Retinal pigment epithelial cell (primary cell): ENCODE results near the gene FAM222A.

Source experiments
- DNase-seq: peaks from one replicate; pipeline ENCODE4 v3.0.0-alpha.2; 2010; ENCODE audit warnings: low read depth
- H3K4me3 ChIP-seq: 2 replicates; pipeline ENCODE4 v1.5.1; 2011; ENCODE audit warnings: mild to moderate bottlenecking, low read length, control low read depth, moderate library complexity
- TF ChIP-seq, protein P1 (sequence below): conservative IDR thresholded peaks from 2 replicates; pipeline ENCODE4 v1.5.1; 2011; ENCODE audit warnings: low read depth, low read length, control low read depth, inconsistent platforms

Gene FAM222A

DNA sequence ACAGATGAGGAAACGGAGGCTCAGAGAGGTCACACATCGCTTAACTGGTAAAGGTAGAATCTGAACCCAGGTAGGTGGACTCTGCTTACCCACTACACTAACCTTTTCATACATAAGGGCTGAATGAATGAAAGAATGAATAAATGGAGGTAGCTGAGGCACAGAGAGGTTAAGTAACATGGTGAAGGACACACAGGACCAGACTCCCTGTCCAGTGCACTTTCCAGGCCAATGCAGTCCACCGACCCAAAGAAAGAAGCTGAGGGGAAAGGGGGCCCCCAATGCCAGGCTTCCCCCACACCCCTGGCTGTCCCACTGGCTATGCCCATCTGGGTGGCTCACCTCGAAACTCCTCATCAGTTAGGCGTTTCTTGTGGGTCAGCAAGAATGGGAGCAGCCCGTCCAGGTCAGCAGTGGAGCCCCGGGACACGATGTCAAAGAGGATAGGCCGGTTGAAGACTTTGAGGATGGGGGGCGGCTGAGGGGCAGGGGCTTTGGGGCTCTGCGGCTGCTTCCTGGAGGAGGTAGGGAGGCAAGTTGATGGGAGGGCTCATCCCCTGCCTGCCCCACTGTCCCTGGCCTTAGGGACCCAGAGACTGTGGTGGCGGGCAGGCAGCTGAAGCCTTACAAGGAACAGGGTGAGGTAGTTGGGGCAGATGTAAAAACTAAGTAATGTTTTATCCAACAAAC is 94.5 kb downstream of the FAM222A start:
- no peak overlapping the region for H3K4me3 ChIP-seq
- TF ChIP-seq, protein P1, sequence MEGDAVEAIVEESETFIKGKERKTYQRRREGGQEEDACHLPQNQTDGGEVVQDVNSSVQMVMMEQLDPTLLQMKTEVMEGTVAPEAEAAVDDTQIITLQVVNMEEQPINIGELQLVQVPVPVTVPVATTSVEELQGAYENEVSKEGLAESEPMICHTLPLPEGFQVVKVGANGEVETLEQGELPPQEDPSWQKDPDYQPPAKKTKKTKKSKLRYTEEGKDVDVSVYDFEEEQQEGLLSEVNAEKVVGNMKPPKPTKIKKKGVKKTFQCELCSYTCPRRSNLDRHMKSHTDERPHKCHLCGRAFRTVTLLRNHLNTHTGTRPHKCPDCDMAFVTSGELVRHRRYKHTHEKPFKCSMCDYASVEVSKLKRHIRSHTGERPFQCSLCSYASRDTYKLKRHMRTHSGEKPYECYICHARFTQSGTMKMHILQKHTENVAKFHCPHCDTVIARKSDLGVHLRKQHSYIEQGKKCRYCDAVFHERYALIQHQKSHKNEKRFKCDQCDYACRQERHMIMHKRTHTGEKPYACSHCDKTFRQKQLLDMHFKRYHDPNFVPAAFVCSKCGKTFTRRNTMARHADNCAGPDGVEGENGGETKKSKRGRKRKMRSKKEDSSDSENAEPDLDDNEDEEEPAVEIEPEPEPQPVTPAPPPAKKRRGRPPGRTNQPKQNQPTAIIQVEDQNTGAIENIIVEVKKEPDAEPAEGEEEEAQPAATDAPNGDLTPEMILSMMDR = no peak
- DNase-seq = no peak

DNA sequence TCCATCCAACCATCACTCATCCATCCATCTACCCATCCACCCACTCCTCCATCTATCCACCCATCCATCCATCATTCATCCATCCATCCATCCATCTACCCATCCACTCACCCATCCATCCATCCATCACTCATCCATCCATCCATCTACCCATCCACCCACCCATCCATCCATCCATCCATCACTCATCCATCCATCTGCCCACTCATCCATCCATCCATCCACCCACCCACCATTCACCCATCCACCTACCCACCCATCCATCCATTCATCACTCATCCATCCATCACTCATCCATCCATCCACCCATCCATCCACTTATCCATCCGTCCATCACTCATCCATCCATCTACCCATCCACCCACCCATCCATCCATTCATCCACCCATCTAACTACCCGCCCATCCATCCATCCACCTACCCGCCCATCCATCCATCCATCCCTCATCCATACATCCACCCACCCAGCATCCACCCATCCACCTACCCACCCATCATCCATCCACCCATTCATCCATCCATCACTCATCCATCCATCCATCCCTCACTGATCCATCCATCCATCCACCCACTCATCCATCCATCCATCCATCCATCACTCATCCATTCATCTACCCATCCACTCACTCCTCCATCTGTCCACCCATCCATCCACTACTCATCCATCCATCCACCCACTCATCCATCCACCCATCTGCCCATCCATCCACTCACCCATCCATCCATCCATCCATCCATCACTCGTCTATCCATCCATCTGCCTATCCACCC is 95.4 kb downstream of the FAM222A start:
- no peak for DNase-seq
- H3K4me3 ChIP-seq = no peak overlapping the region
- TF ChIP-seq, protein P1 = no peak

GRCh38 chr12:109810954-109811623 is 97.5 kb downstream of the FAM222A start:
- TF ChIP-seq, protein P1 = no peak
- no peak for DNase-seq
- no peak overlapping the region for H3K4me3 ChIP-seq

GRCh38 chr12:109811624-109811995 is 98.0 kb downstream of the FAM222A start:
- TF ChIP-seq, protein P1 = peak; percentile 5
- no peak for DNase-seq
- no peak overlapping the region for H3K4me3 ChIP-seq

GRCh38 chr12:109813810-109814416 is 100.3 kb downstream of the FAM222A start:
- TF ChIP-seq, protein P1 = no peak
- DNase-seq = no peak
- no peak overlapping the region for H3K4me3 ChIP-seq

DNA sequence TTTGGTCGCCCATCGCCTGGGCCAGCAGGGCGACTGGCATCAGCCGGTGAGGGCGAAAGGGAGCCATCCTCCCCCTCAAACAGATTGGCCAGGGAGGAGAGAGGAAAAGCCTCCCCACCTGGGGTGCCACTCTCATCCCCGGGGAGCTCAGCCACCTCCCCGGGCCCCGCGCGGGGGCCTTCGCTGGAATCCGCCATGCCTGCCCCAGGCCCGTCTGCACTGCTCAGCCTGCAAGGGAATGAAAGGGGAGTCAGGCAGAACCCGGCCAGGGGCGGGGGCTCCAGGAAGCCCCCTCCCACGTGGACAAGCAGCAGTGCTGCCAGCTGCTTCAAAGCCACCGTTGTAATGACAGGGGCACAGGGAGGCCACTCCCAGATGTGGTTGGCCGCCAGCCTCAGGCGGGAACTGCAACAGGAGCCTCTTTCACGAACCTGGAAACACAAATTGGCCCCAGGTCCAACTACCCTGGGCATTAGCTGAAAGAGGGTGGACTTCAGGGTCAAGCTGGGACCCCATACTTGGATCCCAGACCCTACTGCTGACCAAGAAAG is 101.0 kb downstream of the FAM222A start:
- no peak for DNase-seq
- TF ChIP-seq, protein P1 = no peak
- no peak overlapping the region for H3K4me3 ChIP-seq
